Retinal pigment epithelial cell (primary cell): ENCODE results near the gene LARGE1.

ENCODE experiments used
- DNase-seq: peaks from one replicate; pipeline ENCODE4 v3.0.0-alpha.2; 2010; ENCODE audit warnings: low read depth
- H3K4me3 ChIP-seq: 2 replicates; pipeline ENCODE4 v1.5.1; 2011; ENCODE audit warnings: mild to moderate bottlenecking, low read length, control low read depth, moderate library complexity
- CTCF ChIP-seq: conservative IDR thresholded peaks from 2 replicates; pipeline ENCODE4 v1.5.1; 2011; ENCODE audit warnings: low read depth, low read length, control low read depth, inconsistent platforms

The LARGE1 gene

GRCh38 chr22:33418484-33418883 lies 501.8 kb downstream of the LARGE1 start:
- no peak for TF ChIP-seq CTCF
- no peak for DNase-seq
- H3K4me3 ChIP-seq, result no peak overlapping the region

GRCh38 chr22:33415401-33415800 lies 504.9 kb downstream of the LARGE1 start:
- TF ChIP-seq CTCF, result no peak
- H3K4me3 ChIP-seq, result no peak overlapping the region
- no peak for DNase-seq

GRCh38 chr22:33409079-33409478 lies 511.2 kb downstream of the LARGE1 start:
- no peak for TF ChIP-seq CTCF
- DNase-seq, result no peak
- no peak overlapping the region for H3K4me3 ChIP-seq

GRCh38 chr22:33405194-33405593 lies 515.1 kb downstream of the LARGE1 start:
- TF ChIP-seq CTCF, result no peak
- H3K4me3 ChIP-seq, result no peak overlapping the region
- DNase-seq, result no peak

GRCh38 chr22:33404723-33405122 lies 515.6 kb downstream of the LARGE1 start:
- H3K4me3 ChIP-seq, result no peak overlapping the region
- DNase-seq, result no peak
- no peak for TF ChIP-seq CTCF

GRCh38 chr22:33402325-33402724 lies 518.0 kb downstream of the LARGE1 start:
- no peak overlapping the region for H3K4me3 ChIP-seq
- no peak for DNase-seq
- no peak for TF ChIP-seq CTCF

GRCh38 chr22:33401291-33401690 lies 519.0 kb downstream of the LARGE1 start:
- TF ChIP-seq CTCF, result no peak
- no peak for DNase-seq
- H3K4me3 ChIP-seq, result no peak overlapping the region
